Right atrium auricular region (tissue), 2 donors: Measurements from ENCODE around the gene STAP2. TPM values are rescaled to one million over a fixed set of nuclear protein-coding genes. Genes with fewer than 3 reads are reported as not detected.

ENCODE experiments used
- DNase-seq: peaks from one replicate; pipeline ENCODE4 v3.0.0-alpha.2; 2019; ENCODE audit warnings: low spot score
- H3K27ac ChIP-seq, 2 donors: fragments of 200-600 bp; sonication (generic); 1 replicate in 1 of 2; 2 replicates in 1 of 2; pipeline ENCODE4 v1.5.1; 2016 to 2019
- H3K27me3 ChIP-seq, 2 donors: fragments of 200-600 bp; sonication (generic); one replicate each; pipeline versions ENCODE4 v1.5.1 to v1.6.0; 2017 to 2019
- H3K36me3 ChIP-seq: fragments of 200-600 bp; sonication (generic); one replicate; pipeline ENCODE4 v1.5.1; 2016
- H3K4me1 ChIP-seq, 2 donors: fragments of 200-600 bp; sonication (generic); one replicate each; pipeline versions ENCODE4 v1.5.1 to v1.6.0; 2017 to 2019
- H3K4me3 ChIP-seq, 2 donors: fragments of 200-600 bp; sonication (generic); 1 replicate in 1 of 2; 2 replicates in 1 of 2; pipeline ENCODE4 v1.5.1; 2017 to 2019; ENCODE audit warnings: mild to moderate bottlenecking in 1 of 2, moderate library complexity in 1 of 2
- H3K9me3 ChIP-seq, 2 donors: fragments of 200-600 bp; sonication (generic); one replicate each; pipeline ENCODE4 v1.5.1; 2019
- CTCF ChIP-seq, 2 donors: fragments of 200-600 bp; sonication (generic); IDR thresholded peaks; one replicate each; pipeline ENCODE4 v1.5.1; 2019; ENCODE audit warnings: antibody characterized with exemption in 2 of 2
- total RNA-seq, 2 donors: library from RNA; depleted of rRNA; stranded (reverse); fragments of >200 nt; gene quantifications; one replicate each; pipeline ENCODE4 v1.1.0, GENCODE V29; 2016

The STAP2 gene
- total RNA-seq, 2 donors from 2014 or later, result 4.8 to 11.8 TPM

GRCh38 chr19:4347521-4347920 is 8.9 kb upstream of the STAP2 start:
- no peak for DNase-seq
- H3K4me3 ChIP-seq, result no peak overlapping the region
- H3K9me3 ChIP-seq, result no peaks in the 10 kb centered on the region
- H3K4me1 ChIP-seq, result peaks cover 0 to 13% of the 10 kb centered on the region in 2 donors
- H3K27me3 ChIP-seq, result no peaks in the 10 kb centered on the region
- H3K27ac ChIP-seq, result no peak overlapping the region
- TF ChIP-seq CTCF (IDR thresholded peaks at IDR 0.05), result no peak
- no peaks in the 10 kb centered on the region for H3K36me3 ChIP-seq

- Histone ChIP-seq H3K36me3 (no peaks in the 10 kb centered on the region), H3K27me3 (no peaks in the 10 kb centered on the region), H3K27ac (no peak overlapping the region), H3K9me3 (no peaks in the 10 kb centered on the region), H3K4me1 (peaks cover 0 to 17% of the 10 kb centered on the region in 2 donors), H3K4me3 (no peak overlapping the region)
- no peak for DNase-seq
- no peak for TF ChIP-seq CTCF (IDR thresholded peaks at IDR 0.05)
These were observed 7.4 kb upstream of the STAP2 start for GRCh38 chr19:4346020-4346383.

- peaks cover 0 to 13% of the 10 kb centered on the region in 2 donors for H3K4me1 ChIP-seq
- H3K27me3 ChIP-seq, result no peaks in the 10 kb centered on the region
- H3K4me3 ChIP-seq, result no peak overlapping the region
- no peak for TF ChIP-seq CTCF (IDR thresholded peaks at IDR 0.05)
- H3K9me3 ChIP-seq, result no peaks in the 10 kb centered on the region
- H3K36me3 ChIP-seq, result no peaks in the 10 kb centered on the region
- no peak overlapping the region for H3K27ac ChIP-seq
- DNase-seq, result no peak
These were observed 6.9 kb upstream of the STAP2 start for GRCh38 chr19:4345342-4346019.

- DNase-seq, result peak; percentile 93
- no peaks in the 10 kb centered on the region for H3K9me3 ChIP-seq
- no peak for TF ChIP-seq CTCF (IDR thresholded peaks at IDR 0.05)
These were observed 5.0 kb upstream of the STAP2 start, which contains the start of gene MPND for GRCh38 chr19:4343370-4344307. TSS of gene MPND (plus strand) at chr19:4343562. CDS start at chr19:4343594, 32 bp downstream.

GRCh38 chr19:4342615-4343369 is 4.2 kb upstream of the STAP2 start:
- peak overlapping the region; percentile 66 to 72 for H3K4me3 ChIP-seq
- no peaks in the 10 kb centered on the region for H3K27me3 ChIP-seq
- no peak for TF ChIP-seq CTCF (IDR thresholded peaks at IDR 0.05)
- H3K9me3 ChIP-seq, result no peaks in the 10 kb centered on the region
- peak; percentile 99 for DNase-seq
- peak overlapping the region; percentile 87 to 96 for H3K27ac ChIP-seq
- no peaks in the 10 kb centered on the region for H3K36me3 ChIP-seq
- peaks cover 0 to 23% of the 10 kb centered on the region in 2 donors for H3K4me1 ChIP-seq

More at GRCh38 chr19:4343370-4344307, 5.0 kb upstream of the STAP2 start, which contains the start of gene MPND:
- Histone ChIP-seq H3K27me3 (no peaks in the 10 kb centered on the region), H3K4me3 (peak within 1 kb of the TSS; percentile 66 to 72), H3K36me3 (no peaks in the 10 kb centered on the region), H3K4me1 (peaks cover 0 to 19% of the 10 kb centered on the region in 2 donors), H3K27ac (peak within 1 kb of the TSS; percentile 87 to 96)
